ENCODE measurements around the gene PHKA2.

DNA sequence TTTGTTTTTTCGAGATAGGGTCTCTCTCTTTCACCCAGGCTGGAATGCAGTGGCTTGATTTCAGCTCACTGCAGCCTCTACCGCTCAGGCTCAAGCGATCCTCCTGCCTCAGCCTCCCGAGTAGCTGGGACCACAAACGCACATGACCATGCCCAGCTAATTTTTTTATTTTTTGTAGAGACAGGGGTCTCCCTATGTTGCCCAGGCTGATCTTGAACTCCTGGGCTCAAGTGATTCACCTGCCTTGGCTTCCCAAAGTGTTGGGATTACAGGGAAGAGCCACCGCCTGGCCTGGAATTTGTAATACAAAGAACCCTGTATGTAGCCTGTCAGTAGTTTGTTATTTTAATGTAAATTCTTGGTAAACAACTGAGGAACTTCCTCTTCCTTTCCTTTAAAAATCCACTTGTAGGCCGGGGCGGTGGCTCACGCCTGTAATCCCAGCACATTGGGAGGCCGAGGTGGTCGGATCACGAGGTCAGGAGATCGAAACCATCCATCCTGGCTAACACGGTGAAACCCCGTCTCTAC lies 119.5 kb downstream of the PHKA2 start:
- TF ChIP-seq, protein P1, sequence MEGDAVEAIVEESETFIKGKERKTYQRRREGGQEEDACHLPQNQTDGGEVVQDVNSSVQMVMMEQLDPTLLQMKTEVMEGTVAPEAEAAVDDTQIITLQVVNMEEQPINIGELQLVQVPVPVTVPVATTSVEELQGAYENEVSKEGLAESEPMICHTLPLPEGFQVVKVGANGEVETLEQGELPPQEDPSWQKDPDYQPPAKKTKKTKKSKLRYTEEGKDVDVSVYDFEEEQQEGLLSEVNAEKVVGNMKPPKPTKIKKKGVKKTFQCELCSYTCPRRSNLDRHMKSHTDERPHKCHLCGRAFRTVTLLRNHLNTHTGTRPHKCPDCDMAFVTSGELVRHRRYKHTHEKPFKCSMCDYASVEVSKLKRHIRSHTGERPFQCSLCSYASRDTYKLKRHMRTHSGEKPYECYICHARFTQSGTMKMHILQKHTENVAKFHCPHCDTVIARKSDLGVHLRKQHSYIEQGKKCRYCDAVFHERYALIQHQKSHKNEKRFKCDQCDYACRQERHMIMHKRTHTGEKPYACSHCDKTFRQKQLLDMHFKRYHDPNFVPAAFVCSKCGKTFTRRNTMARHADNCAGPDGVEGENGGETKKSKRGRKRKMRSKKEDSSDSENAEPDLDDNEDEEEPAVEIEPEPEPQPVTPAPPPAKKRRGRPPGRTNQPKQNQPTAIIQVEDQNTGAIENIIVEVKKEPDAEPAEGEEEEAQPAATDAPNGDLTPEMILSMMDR (IDR thresholded peaks at IDR 0.05): no peak
- no peak for TF ChIP-seq POLR2A (IDR thresholded peaks at IDR 0.05)
